Measurements from ENCODE around the gene GNG7.

GRCh38 chr19:2582984-2583956 lies 119.2 kb downstream of the GNG7 start:
- no peak for TF ChIP-seq CTCF (IDR thresholded peaks at IDR 0.05)
- no peak for TF ChIP-seq POLR2A (IDR thresholded peaks at IDR 0.05)

Data from adrenal gland (tissue), 5 donors.